B cell (primary cell): Measurements from ENCODE around the gene HBA1. TPM values are rescaled to one million over a fixed set of nuclear protein-coding genes. Genes with fewer than 3 reads are reported as not detected.
"Not testable (repeated sequence)": the region's sequence is repeated elsewhere in the genome, so short reads cannot be mapped to it uniquely, and the experiment has no call there.

ENCODE experiments used
- ATAC-seq: fragments of 200-7000 bp; cut with Tn5 transposase; one replicate; pipeline ENCODE4 v1.10.0; 2021; ENCODE audit warnings: low read depth, mild to moderate bottlenecking, moderate number of reproducible peaks, moderate library complexity
- CTCF ChIA-PET: fragments of 350-600 bp; sonication (Branson Sonifier 250); formaldehyde crosslinking; loops from one replicate; lab custom pipeline; 2021; ENCODE audit warnings: antibody characterized with exemption, inconsistent platforms; lab: Charles Lee
- POLR2A ChIA-PET: fragments of 350-600 bp; sonication (Branson Sonifier 250); formaldehyde crosslinking; loops from one replicate; lab custom pipeline; 2021; ENCODE audit warnings: antibody characterized with exemption; lab: Charles Lee
- DNase-seq: peaks from one replicate; pipeline ENCODE4 v3.0.0; 2013
- H2AFZ ChIP-seq: 2 replicates; pipeline ENCODE4 v1.6.1; 2012; ENCODE audit warnings: mild to moderate bottlenecking, low read depth, low read length; ENCODE audit not compliant: insufficient read depth, poor library complexity, severe bottlenecking
- H3K27ac ChIP-seq, 2 donors: 1 replicate in 1 of 2; 2 replicates in 1 of 2; pipeline ENCODE4 v1.5.1; 2012 to 2013; ENCODE audit warnings: low read length in 2 of 2, mild to moderate bottlenecking in 2 of 2, moderate library complexity in 1 of 2
- H3K27me3 ChIP-seq, 4 experiments: fragments of 200-600 bp in 1 of 4; sonication (generic) in 1 of 4; replicated peaks in 1 of 4; 1 replicate in 2 of 4; 2 replicates in 2 of 4; pipeline versions ENCODE4 v1.6.1 to v1.7.0; 2013 to 2016; ENCODE audit warnings: low read length in 3 of 4, mild to moderate bottlenecking in 2 of 4, mixed read lengths in 1 of 4, moderate library complexity in 1 of 4; ENCODE audit not compliant: insufficient read depth in 4 of 4, control insufficient read depth in 3 of 4; ENCODE audit errors: control extremely low read depth in 1 of 4
- H3K36me3 ChIP-seq, 2 experiments: replicated peaks in 1 of 2; 1 replicate in 1 of 2; 2 replicates in 1 of 2; pipeline versions ENCODE4 v1.6.1 to v1.7.1; 2013; ENCODE audit warnings: low read length in 1 of 2; ENCODE audit not compliant: insufficient read depth in 2 of 2, control insufficient read depth in 1 of 2; ENCODE audit errors: control extremely low read depth in 1 of 2, extremely low read depth in 1 of 2
- H3K4me1 ChIP-seq, 2 donors: fragments of 200-600 bp in 1 of 2; sonication (generic) in 1 of 2; 1 replicate in 1 of 2; 2 replicates in 1 of 2; pipeline versions ENCODE4 v1.5.1 to v1.6.1; 2013 to 2017; ENCODE audit warnings: low read length in 2 of 2; ENCODE audit not compliant: control insufficient read depth in 2 of 2, insufficient read depth in 2 of 2
- H3K4me2 ChIP-seq: replicated peaks from 2 replicates; pipeline ENCODE3; 2012; ENCODE audit warnings: mild to moderate bottlenecking, low read depth, low read length; ENCODE audit not compliant: poor library complexity, severe bottlenecking
- H3K4me3 ChIP-seq, 5 experiments: fragments of 200-600 bp in 1 of 5; sonication (generic) in 1 of 5; 1 replicate in 3 of 5; 2 replicates in 2 of 5; pipeline versions ENCODE4 v1.5.1 to v1.7.0; 2011 to 2016; ENCODE audit warnings: low read length in 4 of 5, mild to moderate bottlenecking in 4 of 5, low read depth in 2 of 5, control low read depth in 1 of 5, moderate library complexity in 1 of 5; ENCODE audit not compliant: insufficient read depth in 1 of 5; ENCODE audit errors: control extremely low read depth in 1 of 5, extremely low read depth in 1 of 5
- H3K79me2 ChIP-seq: fragments of 200-600 bp; sonication (generic); one replicate; pipeline ENCODE4 v1.6.0; 2016; ENCODE audit warnings: low read length; ENCODE audit not compliant: control insufficient read depth, insufficient read depth
- H3K9ac ChIP-seq: fragments of 200-600 bp; sonication (generic); 2 replicates; pipeline ENCODE4 v1.6.1; 2017; ENCODE audit warnings: mild to moderate bottlenecking, low read length, moderate library complexity
- H3K9me3 ChIP-seq, 3 donors: one replicate each; pipeline versions ENCODE4 v1.6.1 to v1.7.1; 2013; ENCODE audit warnings: low read length in 2 of 3; ENCODE audit not compliant: control insufficient read depth in 2 of 3, insufficient read depth in 1 of 3; ENCODE audit errors: control extremely low read depth in 1 of 3
- H4K20me1 ChIP-seq: 2 replicates; pipeline ENCODE4 v1.6.0; 2012; ENCODE audit warnings: mild to moderate bottlenecking, low read length; ENCODE audit not compliant: insufficient read depth, control insufficient read depth, poor library complexity, severe bottlenecking
- H3K27ac Mint-ChIP-seq: one replicate; pipeline ENCODE4 v1.8.0; 2021; ENCODE audit warnings: mixed read lengths
- H3K27me3 Mint-ChIP-seq: one replicate; pipeline ENCODE4 v1.8.0; 2021; ENCODE audit warnings: mixed read lengths
- H3K4me1 Mint-ChIP-seq: one replicate; pipeline ENCODE4 v1.8.0; 2021; ENCODE audit warnings: mixed read lengths
- H3K4me3 Mint-ChIP-seq: one replicate; pipeline ENCODE4 v1.8.0; 2021; ENCODE audit warnings: mixed read lengths
- H3K9me3 Mint-ChIP-seq: one replicate; pipeline ENCODE4 v1.8.0; 2022; ENCODE audit warnings: mixed read lengths; ENCODE audit not compliant: insufficient read depth
- CTCF ChIP-seq: fragments of 200-600 bp; IDR thresholded peaks from one replicate; pipeline ENCODE4 v1.8.0; 2022; ENCODE audit warnings: antibody characterized with exemption, mild to moderate bottlenecking
- EZH2 ChIP-seq: IDR thresholded peaks from 2 replicates; pipeline ENCODE4 v1.6.1; 2012; ENCODE audit warnings: borderline replicate concordance, low read depth, mild to moderate bottlenecking, moderate library complexity, low read length; ENCODE audit not compliant: insufficient read depth, poor library complexity, severe bottlenecking
- WGBS: methylation state at CpG from one replicate; pipeline ENCODE4 v1.1.5; 2013; ENCODE audit warnings: missing lambda C conversion rate; ENCODE audit not compliant: insufficient coverage; 5-methylcytosine and 5-hydroxymethylcytosine counted together
- intact Hi-C: fragments of 100-400 bp; cut with micrococcal nuclease; formaldehyde crosslinking; loops from one replicate; pipeline ENCODE4 v1.10.0; 2022
- polyA minus RNA-seq: library from RNA; depleted of rRNA, polyadenylated mRNA; stranded (reverse); fragments of >200 nt; gene quantifications from 2 replicates; pipeline ENCODE4 v1.2.3, GENCODE V29; 2012
- polyA plus RNA-seq: library from polyadenylated mRNA; depleted of rRNA; stranded (reverse); fragments of >200 nt; gene quantifications from 2 replicates; pipeline ENCODE4 v1.2.3, GENCODE V29; 2012
- total RNA-seq, 2 donors: library from RNA; stranded (reverse); fragments of 120-200 nt in 1 of 2; gene quantifications; 1 replicate in 1 of 2; 2 replicates in 1 of 2; pipeline versions ENCODE4 v1.2.3 to v1.2.4, GENCODE V29; 2013 to 2022

HBA1 gene
- 261 and 283 TPM in 2 replicates for total RNA-seq
- total RNA-seq (2013): 36.3 TPM
- 38.5 and 905 TPM in 2 replicates for polyA plus RNA-seq
- polyA minus RNA-seq: 152 and 3,966 TPM in 2 replicates

DNA sequence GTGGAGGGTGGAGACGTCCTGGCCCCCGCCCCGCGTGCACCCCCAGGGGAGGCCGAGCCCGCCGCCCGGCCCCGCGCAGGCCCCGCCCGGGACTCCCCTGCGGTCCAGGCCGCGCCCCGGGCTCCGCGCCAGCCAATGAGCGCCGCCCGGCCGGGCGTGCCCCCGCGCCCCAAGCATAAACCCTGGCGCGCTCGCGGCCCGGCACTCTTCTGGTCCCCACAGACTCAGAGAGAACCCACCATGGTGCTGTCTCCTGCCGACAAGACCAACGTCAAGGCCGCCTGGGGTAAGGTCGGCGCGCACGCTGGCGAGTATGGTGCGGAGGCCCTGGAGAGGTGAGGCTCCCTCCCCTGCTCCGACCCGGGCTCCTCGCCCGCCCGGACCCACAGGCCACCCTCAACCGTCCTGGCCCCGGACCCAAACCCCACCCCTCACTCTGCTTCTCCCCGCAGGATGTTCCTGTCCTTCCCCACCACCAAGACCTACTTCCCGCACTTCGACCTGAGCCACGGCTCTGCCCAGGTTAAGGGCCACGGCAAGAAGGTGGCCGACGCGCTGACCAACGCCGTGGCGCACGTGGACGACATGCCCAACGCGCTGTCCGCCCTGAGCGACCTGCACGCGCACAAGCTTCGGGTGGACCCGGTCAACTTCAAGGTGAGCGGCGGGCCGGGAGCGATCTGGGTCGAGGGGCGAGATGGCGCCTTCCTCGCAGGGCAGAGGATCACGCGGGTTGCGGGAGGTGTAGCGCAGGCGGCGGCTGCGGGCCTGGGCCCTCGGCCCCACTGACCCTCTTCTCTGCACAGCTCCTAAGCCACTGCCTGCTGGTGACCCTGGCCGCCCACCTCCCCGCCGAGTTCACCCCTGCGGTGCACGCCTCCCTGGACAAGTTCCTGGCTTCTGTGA is at the start of gene HBA1:
HBA1 (plus strand) TSS at position 204 of the 906 bp plus-strand sequence; CDS start at position 241, 37 bp downstream.
- H3K4me3 ChIP-seq, H4K20me1 ChIP-seq, H3K9me3 ChIP-seq, H3K9ac ChIP-seq, POLR2A ChIA-PET, H3K36me3 ChIP-seq, DNase-seq, intact Hi-C loops, H3K79me2 ChIP-seq, H3K9me3 Mint-ChIP-seq, H2AFZ ChIP-seq, H3K27ac Mint-ChIP-seq, H3K27ac ChIP-seq, H3K4me2 ChIP-seq: not testable (repeated sequence)
- H3K4me1 Mint-ChIP-seq: peaks cover 31% of the 10 kb centered on the region
- Histone ChIP-seq H3K27me3 (peaks cover 0 to 56% (median 27%) of the 10 kb centered on the region in 4 experiments), H3K4me1 (peaks cover 14 to 22% of the 10 kb centered on the region in 2 donors)
- CTCF ChIA-PET: interaction anchor here (1.6 kb wide), 1 partner anchor 111 kb away, joined by 4 read pairs; no protein-coding TSS in a partner anchor
- ATAC-seq: peak; percentile 45
- peaks cover 36% of the 10 kb centered on the region for H3K27me3 Mint-ChIP-seq
- H3K4me3 Mint-ChIP-seq: peak within 1 kb of the TSS; percentile 52
- 16% methylated on average over 20 of the region's 88 CpGs for WGBS

DNA sequence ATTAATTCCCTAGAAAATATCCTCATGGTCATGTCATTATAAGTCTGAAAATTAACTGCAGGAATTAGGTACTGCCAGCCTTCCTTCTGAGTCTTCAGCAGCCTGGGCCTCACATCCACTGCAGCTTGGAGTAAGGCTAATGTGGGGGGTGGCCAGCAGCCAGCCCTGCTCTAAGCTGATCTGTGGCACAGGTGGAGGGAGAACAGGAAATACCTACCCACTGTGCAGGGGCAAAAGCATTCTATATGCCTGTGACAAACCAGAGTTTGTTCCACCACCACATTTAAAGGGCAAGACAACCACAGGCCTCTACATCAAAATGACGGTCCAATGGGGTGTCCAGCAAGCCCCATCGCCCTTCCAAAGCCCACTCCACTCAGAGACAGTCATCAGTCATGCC is 47.4 kb upstream of the HBA1 start:
- no peaks in the 10 kb centered on the region for H3K9me3 Mint-ChIP-seq
- Histone ChIP-seq H3K4me2 (no peak overlapping the region), H3K4me3 (no peak overlapping the region), H3K9me3 (no peaks in the 10 kb centered on the region), H3K79me2 (peaks cover 25% of the 10 kb centered on the region), H3K4me1 (no peaks in the 10 kb centered on the region), H3K36me3 (peaks cover 0 to 6% of the 10 kb centered on the region in 2 experiments), H3K27ac (no peak overlapping the region), H4K20me1 (peaks cover 22% of the 10 kb centered on the region), H2AFZ (no peak overlapping the region), H3K27me3 (no peaks in the 10 kb centered on the region), H3K9ac (no peak overlapping the region)
- ATAC-seq: no peak
- no peaks in the 10 kb centered on the region for H3K27me3 Mint-ChIP-seq
- intact Hi-C loops: no loop called here
- 89% methylated on average over 2 of the region's 2 CpGs for WGBS
- ChIA-PET CTCF (no interaction called here), POLR2A (no interaction called here)
- H3K4me3 Mint-ChIP-seq: no peak overlapping the region
- no peak overlapping the region for H3K27ac Mint-ChIP-seq
- H3K4me1 Mint-ChIP-seq: peaks cover 3% of the 10 kb centered on the region
- DNase-seq: no peak
- TF ChIP-seq CTCF (no peak), EZH2 (no peak)
